HG02970 (cell line): Measurements from ENCODE around the gene ASS1.

Experiments used
- ATAC-seq: cut with Tn5 transposase; IDR thresholded peaks from one replicate; pipeline ENCODE4 v1.9.1; 2021; ENCODE audit warnings: mild to moderate bottlenecking, moderate library complexity, moderate number of reproducible peaks; ENCODE audit not compliant: unreplicated experiment, low FRiP score

The ASS1 gene

DNA sequence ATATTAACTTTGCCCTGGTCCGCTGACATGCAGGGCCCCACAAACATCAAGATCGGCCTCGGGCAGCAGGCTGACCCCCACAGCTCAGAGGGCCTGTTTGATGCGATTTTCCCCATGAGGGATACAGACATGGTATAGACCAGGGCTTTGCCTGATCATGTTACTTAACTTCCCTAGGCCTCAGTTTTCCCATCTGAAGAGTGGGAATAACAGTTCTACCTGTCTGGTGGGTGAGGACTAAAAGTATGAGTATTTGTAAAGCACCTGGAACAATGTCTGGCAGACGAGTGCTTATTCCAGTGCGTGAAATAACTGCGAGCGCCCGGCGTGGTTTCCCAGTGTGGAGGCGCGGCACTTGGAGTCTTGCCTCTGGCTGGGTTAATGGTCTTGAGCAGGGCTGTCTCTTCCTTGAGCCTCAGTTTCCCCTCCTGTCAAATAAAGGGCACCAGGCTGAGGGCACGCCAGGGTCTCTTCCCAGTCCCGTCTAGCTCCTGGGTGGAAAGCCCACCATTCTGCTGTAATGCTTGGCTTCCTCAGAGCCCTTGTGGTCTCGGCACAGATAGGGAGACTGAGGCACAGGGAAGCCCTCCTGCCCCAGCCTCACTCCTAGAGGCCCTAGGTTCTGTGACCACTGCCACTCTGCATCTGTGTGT is 47.2 kb downstream of the ASS1 start:
- no peak for ATAC-seq

DNA sequence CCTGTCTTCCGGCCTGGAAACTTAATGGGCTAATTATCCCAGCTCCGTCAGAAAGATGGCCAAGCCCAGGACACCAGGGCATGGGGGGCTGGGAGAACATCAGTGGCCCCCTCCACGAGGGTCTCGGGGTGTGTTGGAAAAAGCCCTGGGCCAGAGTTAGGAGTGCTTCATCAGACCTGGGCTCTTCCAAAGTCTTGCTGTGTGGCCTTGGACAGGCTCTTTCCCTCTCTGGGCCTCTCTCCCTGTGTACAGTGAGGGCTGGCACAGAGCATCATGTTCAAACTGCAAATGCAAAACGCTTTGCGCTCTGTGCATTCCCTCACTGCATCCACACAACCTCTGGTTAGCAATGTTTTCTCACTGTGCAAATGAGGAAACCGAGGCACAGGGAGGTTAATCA is 48.3 kb downstream of the ASS1 start:
- no peak for ATAC-seq

GRCh38 chr9:130493476-130493875 is 48.7 kb downstream of the ASS1 start:
- ATAC-seq = no peak

DNA sequence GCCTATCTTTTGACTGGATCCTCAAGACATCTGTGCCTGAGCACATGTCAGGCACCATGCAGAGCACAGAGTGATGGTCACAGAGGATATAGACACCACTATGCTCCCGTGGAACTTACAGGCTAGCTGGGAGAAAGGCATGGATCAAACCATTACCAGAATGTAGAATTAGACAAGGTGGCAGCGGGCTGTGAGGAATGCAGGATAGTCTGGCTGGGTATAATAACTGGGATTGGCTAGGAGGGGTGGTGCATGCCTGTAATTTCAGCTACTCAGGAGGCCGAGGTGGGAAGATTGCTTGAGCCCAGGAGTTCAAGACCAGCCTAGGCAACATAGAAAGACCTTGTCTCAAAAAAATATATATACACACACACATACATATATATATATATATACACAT is 50.3 kb downstream of the ASS1 start:
- ATAC-seq = no peak

DNA sequence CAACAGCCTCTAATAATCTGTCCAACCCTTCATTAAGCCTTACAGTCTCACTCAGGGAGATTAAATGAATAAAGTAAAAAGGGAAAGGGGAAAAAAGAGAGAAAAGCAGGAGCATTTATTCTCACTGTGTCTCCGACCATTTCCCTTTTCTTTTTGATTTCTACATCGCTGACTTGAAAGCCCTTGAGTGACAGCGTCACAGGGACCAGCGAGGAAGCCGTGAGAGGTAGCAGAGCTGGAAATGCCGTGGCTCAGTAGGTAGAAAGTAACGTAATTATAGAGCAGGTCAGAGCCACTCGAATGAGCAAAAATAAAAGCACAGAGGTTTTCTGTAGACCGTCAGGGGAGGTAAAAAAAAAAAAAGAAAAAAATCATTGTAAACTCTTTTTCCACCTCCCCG is 52.4 kb downstream of the ASS1 start:
- ATAC-seq = no peak

- ATAC-seq = no peak
These were observed 53.6 kb downstream of the ASS1 start for GRCh38 chr9:130498298-130498917.

GRCh38 chr9:130498918-130499698 is 54.3 kb downstream of the ASS1 start:
- no peak for ATAC-seq

- no peak for ATAC-seq
These were observed 55.1 kb downstream of the ASS1 start for GRCh38 chr9:130499804-130500263.

DNA sequence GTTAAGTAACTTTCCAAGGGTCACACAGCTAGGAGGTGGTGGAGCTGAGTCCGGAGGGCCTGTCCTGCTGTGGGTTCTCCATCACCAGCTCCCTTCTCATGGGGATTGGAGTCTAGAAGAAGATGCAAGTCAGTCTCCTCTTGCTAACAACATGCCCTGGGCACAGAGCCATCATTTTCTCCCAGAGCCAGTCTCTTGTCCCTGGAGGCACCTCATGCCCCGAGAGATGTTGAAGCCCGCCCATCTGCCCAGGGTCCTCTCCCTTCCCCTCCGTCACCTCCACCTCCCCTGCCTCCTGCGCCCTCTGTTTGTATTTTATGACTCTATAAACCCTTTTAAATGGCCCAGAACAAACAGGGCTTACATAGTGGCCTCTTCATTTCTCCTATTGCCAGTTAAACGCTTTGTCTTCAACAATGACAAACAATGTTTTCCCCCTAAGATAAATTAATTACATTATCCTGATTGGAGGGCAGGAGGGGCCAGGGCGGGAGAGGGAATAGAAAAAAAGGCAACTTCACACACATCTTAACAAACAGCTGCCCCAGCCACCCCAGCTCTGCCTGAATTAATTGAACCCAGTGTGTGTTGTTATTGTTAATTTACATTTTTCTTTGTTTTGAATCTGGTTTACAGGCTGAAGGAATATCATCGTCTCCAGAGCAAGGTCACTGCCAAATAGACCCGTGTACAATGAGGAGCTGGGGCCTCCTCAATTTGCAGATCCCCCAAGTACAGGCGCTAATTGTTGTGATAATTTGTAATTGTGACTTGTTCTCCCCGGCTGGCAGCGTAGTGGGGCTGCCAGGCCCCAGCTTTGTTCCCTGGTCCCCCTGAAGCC is 55.8 kb downstream of the ASS1 start:
- no peak for ATAC-seq

- ATAC-seq = no peak
These were observed 56.9 kb downstream of the ASS1 start for GRCh38 chr9:130501639-130502038.

- ATAC-seq = no peak
These were observed 63.5 kb downstream of the ASS1 start for GRCh38 chr9:130508218-130508617.

DNA sequence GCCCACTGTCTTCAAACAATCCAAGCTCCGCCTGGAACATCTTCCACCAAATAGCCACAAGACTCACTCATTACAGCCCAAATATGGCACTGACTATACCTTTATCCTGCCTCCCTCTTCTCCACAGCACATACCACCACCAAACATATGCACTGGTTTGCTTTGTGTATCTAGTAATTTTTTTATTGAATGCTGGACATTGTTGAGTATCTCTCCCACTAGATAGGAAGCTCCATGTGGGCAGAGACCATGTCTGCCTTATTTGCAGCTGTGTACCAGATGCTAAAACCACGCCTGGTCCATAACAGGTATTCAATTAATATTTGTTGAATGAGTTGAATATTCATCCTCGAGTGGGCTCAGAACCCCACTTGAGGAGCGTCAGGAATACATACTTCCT is 67.4 kb downstream of the ASS1 start:
- no peak for ATAC-seq

GRCh38 chr9:130513078-130513477 is 68.3 kb downstream of the ASS1 start:
- no peak for ATAC-seq

DNA sequence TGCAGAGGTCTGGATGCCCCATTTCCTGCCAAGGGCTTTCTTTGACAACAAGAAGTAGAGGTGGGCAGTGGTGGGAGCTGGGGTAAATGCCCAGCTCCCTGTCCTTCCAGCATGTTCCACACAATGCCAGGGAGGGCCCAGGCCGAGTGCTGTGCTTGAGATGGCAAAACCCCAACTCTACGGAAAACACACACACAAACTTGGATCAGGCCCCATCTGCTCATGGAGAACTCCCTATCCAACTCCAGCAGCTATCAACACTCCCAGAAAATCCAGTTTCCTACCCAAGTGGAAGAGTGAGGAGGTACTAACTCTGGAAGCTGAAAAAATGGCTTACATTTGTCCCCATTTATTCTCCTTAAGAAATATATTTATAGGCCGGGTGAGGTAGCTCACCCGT is 73.5 kb downstream of the ASS1 start:
- ATAC-seq = no peak

GRCh38 chr9:130518943-130519799 is 74.4 kb downstream of the ASS1 start:
- no peak for ATAC-seq

DNA sequence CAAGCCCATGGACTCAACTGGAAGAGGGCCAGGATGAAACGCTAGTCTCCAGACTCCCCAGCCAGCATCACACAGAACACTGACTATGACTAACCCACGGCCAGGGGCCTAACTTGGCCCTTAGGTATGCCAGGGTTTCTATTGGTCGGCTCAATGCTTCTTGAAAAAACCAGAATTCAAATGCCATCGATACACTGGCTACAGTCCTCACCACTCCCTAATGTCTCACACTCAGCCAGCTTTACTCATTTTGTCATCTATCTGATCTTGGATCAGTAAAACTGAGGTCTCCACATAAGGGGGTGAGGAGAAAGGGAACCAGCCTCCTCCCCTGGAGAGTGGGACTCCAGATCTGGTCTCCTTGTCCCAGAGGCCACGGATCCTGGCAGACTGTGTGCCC is 75.2 kb downstream of the ASS1 start:
- no peak for ATAC-seq

DNA sequence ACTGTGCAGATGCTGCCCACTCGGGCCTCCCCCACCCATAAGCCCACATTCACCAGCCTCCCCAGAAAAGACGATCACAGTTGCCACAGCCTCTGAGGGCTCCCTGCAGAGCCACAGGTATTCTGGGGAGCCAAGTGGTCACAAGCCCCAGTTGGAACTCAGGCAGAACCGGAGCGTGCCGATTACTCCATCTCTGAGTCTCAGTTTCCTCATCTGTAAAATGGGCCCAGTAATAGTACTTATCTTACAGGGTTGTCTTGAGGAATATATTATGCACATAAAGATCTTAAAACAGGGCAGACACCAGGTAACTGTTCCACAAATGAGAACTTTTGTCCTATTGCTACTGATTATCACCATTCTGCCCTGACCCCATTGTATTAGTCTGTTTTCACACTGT is 77.0 kb downstream of the ASS1 start:
- no peak for ATAC-seq

GRCh38 chr9:130522233-130522808 is 77.6 kb downstream of the ASS1 start:
- ATAC-seq = no peak

GRCh38 chr9:130523921-130524320 is 79.2 kb downstream of the ASS1 start:
- no peak for ATAC-seq
